PFSK-1 (cell line): ENCODE results near the gene SERPINA9.

Source experiments
- FOXP2 ChIP-seq: optimal IDR thresholded peaks from 2 replicates; pipeline ENCODE3; 2011; ENCODE audit warnings: borderline replicate concordance, control low read depth, inconsistent platforms; ENCODE audit not compliant: insufficient read depth; ENCODE audit errors: extremely low read length, extremely low read depth
- POLR2AphosphoS5 ChIP-seq: IDR thresholded peaks from 2 replicates; pipeline ENCODE4 v1.6.1; 2012; ENCODE audit warnings: low read depth, mild to moderate bottlenecking, control low read depth, low read length, moderate library complexity
- SIN3A ChIP-seq: IDR thresholded peaks from 2 replicates; pipeline ENCODE4 v1.6.1; 2012; ENCODE audit warnings: mild to moderate bottlenecking, low read length, moderate library complexity, borderline replicate concordance; ENCODE audit not compliant: insufficient read depth
- TAF1 ChIP-seq: IDR thresholded peaks from 2 replicates; pipeline ENCODE4 v1.6.1; 2012; ENCODE audit warnings: low read length, control low read depth, borderline replicate concordance; ENCODE audit not compliant: insufficient read depth
- TF ChIP-seq, protein P1 (sequence below), 2 experiments: IDR thresholded peaks; 2 replicates each; pipeline versions ENCODE4 v1.6.1 to v1.8.0; 2011 to 2012; ENCODE audit warnings: low read depth in 2 of 2, low read length in 2 of 2, control low read depth in 1 of 2, inconsistent platforms in 1 of 2, mild to moderate bottlenecking in 1 of 2, moderate library complexity in 1 of 2; ENCODE audit not compliant: insufficient read depth in 1 of 2

Gene SERPINA9

DNA sequence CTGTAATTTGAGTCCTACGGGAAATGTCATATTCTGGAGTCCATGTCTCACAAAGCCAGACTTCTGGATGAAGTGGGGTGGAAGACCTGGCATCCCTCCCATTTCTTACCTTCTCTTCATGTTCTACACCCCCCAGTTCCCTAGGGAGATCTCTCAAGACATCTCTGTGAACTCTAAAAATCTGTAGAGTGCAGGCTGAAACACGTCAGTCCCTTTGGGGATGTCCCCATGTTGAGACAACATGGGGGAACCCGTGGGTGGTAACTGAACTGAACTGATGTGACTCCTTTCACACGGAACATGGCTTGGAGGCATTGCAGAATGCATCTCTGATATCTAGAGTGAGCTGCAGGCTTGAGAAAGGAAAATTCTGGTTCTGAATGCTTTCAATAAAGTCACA lies 18.1 kb upstream of the SERPINA9 start:
- TF ChIP-seq SIN3A (no peak), POLR2AphosphoS5 (no peak), FOXP2 (no peak)
- TF ChIP-seq, protein P1, sequence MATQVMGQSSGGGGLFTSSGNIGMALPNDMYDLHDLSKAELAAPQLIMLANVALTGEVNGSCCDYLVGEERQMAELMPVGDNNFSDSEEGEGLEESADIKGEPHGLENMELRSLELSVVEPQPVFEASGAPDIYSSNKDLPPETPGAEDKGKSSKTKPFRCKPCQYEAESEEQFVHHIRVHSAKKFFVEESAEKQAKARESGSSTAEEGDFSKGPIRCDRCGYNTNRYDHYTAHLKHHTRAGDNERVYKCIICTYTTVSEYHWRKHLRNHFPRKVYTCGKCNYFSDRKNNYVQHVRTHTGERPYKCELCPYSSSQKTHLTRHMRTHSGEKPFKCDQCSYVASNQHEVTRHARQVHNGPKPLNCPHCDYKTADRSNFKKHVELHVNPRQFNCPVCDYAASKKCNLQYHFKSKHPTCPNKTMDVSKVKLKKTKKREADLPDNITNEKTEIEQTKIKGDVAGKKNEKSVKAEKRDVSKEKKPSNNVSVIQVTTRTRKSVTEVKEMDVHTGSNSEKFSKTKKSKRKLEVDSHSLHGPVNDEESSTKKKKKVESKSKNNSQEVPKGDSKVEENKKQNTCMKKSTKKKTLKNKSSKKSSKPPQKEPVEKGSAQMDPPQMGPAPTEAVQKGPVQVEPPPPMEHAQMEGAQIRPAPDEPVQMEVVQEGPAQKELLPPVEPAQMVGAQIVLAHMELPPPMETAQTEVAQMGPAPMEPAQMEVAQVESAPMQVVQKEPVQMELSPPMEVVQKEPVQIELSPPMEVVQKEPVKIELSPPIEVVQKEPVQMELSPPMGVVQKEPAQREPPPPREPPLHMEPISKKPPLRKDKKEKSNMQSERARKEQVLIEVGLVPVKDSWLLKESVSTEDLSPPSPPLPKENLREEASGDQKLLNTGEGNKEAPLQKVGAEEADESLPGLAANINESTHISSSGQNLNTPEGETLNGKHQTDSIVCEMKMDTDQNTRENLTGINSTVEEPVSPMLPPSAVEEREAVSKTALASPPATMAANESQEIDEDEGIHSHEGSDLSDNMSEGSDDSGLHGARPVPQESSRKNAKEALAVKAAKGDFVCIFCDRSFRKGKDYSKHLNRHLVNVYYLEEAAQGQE (IDR thresholded peaks at IDR 0.05; ENCODE audit: insufficient read depth in 1 of 2, low read depth in 2 of 2, low read length in 2 of 2), result no peak

DNA sequence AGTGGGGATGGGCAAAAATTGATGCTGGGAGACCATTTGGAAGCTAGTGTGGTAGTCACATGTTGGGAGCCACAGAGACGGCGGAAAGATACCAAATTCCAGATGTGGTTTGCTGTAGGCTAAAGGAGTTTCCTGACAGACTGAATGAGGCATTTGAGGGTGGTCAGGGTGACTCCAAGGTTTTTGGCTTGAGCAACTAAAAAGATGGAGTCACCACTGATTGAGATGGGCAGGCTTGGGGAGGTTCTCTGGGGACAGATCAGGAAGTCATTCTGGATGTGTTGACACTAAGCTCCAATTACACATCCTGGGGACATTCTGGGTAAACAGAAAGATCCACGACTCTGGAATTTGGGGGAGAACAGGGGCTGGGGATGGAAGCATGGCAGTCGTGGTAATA lies 15.5 kb upstream of the SERPINA9 start:
- TF ChIP-seq TAF1 (no peak), POLR2AphosphoS5 (no peak), FOXP2 (no peak), SIN3A (no peak)
- TF ChIP-seq, protein P1 (IDR thresholded peaks at IDR 0.05; ENCODE audit: insufficient read depth in 1 of 2, low read depth in 2 of 2, low read length in 2 of 2), result no peak

DNA sequence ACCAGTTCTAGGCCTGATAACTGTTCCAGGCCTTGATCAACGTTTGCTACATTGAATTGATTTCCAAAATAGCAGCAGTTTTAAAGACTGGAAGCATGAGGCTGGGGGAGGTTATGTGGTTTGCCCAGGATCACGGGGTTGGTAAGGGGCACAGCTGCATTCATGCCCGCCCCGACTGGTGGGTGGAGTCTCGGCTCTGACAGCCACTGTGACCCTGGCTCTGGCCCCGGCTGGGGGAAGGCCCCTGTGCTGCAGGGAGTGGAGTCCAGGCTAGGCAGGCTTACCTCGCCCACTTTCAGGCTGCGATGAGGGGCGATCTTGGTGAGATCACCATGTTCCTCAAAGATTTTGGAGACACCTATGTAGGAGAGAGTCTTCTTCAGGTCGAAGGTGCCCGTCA lies 13.3 kb upstream of the SERPINA9 start:
- TF ChIP-seq POLR2AphosphoS5 (no peak), FOXP2 (no peak), TAF1 (no peak), SIN3A (no peak)
- TF ChIP-seq, protein P1 (IDR thresholded peaks at IDR 0.05; ENCODE audit: insufficient read depth in 1 of 2, low read depth in 2 of 2, low read length in 2 of 2), result no peak

DNA sequence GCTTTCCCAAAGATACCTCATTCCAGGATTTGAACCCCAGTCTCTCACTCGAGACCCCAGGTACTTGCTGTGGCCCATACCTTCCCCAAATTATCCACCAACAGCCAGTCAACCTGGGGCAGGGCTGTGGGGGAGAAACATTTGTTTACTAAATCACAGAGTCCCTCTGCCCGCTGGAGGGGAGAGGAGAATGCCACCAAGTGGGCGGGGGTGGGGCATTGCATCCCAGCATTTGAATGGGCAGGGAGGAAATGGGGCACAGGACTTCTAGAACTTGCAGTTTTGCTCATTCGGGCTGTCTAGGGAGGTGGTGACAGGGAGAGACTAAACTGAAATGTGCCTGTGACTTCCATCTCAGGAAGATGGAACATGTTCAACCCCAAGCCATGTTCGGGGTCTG lies 10.9 kb upstream of the SERPINA9 start:
- no peak for TF ChIP-seq TAF1
- TF ChIP-seq POLR2AphosphoS5, result no peak
- no peak for TF ChIP-seq SIN3A
- TF ChIP-seq FOXP2, result no peak
- TF ChIP-seq, protein P1 (IDR thresholded peaks at IDR 0.05; ENCODE audit: insufficient read depth in 1 of 2, low read depth in 2 of 2, low read length in 2 of 2), result no peak
